Right atrium auricular region (tissue), 2 donors: ENCODE results near the gene BICD1. TPM values are rescaled to one million over a fixed set of nuclear protein-coding genes. Genes with fewer than 3 reads are reported as not detected.

Experiments
- DNase-seq: peaks from one replicate; pipeline ENCODE4 v3.0.0-alpha.2; 2019; ENCODE audit warnings: low spot score
- H3K27ac ChIP-seq, 2 donors: fragments of 200-600 bp; sonication (generic); 1 replicate in 1 of 2; 2 replicates in 1 of 2; pipeline ENCODE4 v1.5.1; 2016 to 2019
- H3K27me3 ChIP-seq, 2 donors: fragments of 200-600 bp; sonication (generic); one replicate each; pipeline versions ENCODE4 v1.5.1 to v1.6.0; 2017 to 2019
- H3K36me3 ChIP-seq: fragments of 200-600 bp; sonication (generic); one replicate; pipeline ENCODE4 v1.5.1; 2016
- H3K4me1 ChIP-seq, 2 donors: fragments of 200-600 bp; sonication (generic); one replicate each; pipeline versions ENCODE4 v1.5.1 to v1.6.0; 2017 to 2019
- H3K4me3 ChIP-seq, 2 donors: fragments of 200-600 bp; sonication (generic); 1 replicate in 1 of 2; 2 replicates in 1 of 2; pipeline ENCODE4 v1.5.1; 2017 to 2019; ENCODE audit warnings: mild to moderate bottlenecking in 1 of 2, moderate library complexity in 1 of 2
- H3K9me3 ChIP-seq, 2 donors: fragments of 200-600 bp; sonication (generic); one replicate each; pipeline ENCODE4 v1.5.1; 2019
- CTCF ChIP-seq, 2 donors: fragments of 200-600 bp; sonication (generic); IDR thresholded peaks; one replicate each; pipeline ENCODE4 v1.5.1; 2019; ENCODE audit warnings: antibody characterized with exemption in 2 of 2
- total RNA-seq, 2 donors: library from RNA; depleted of rRNA; stranded (reverse); fragments of >200 nt; gene quantifications; one replicate each; pipeline ENCODE4 v1.1.0, GENCODE V29; 2016

Gene BICD1
- total RNA-seq, 2 donors from 2014 or later: 3.3 to 6.6 TPM

- no peak for TF ChIP-seq CTCF (IDR thresholded peaks at IDR 0.05)
- no peaks in the 10 kb centered on the region for H3K9me3 ChIP-seq
- no peak overlapping the region for H3K4me3 ChIP-seq
- H3K27me3 ChIP-seq: no peaks in the 10 kb centered on the region
- DNase-seq: no peak
- H3K27ac ChIP-seq: no peak overlapping the region
- H3K4me1 ChIP-seq: peaks cover 0 to 9% of the 10 kb centered on the region in 2 donors
- no peaks in the 10 kb centered on the region for H3K36me3 ChIP-seq
Observed at GRCh38 chr12:32146074-32146873, 39.6 kb downstream of the BICD1 start.

- H3K36me3 ChIP-seq: no peaks in the 10 kb centered on the region
- no peaks in the 10 kb centered on the region for H3K9me3 ChIP-seq
- H3K27me3 ChIP-seq: no peaks in the 10 kb centered on the region
- DNase-seq: no peak
- H3K4me3 ChIP-seq: no peak overlapping the region
- TF ChIP-seq CTCF (IDR thresholded peaks at IDR 0.05): no peak
- H3K4me1 ChIP-seq: peaks cover 0 to 9% of the 10 kb centered on the region in 2 donors
- no peak overlapping the region for H3K27ac ChIP-seq
Observed at GRCh38 chr12:32148372-32148771, 41.7 kb downstream of the BICD1 start.

DNA sequence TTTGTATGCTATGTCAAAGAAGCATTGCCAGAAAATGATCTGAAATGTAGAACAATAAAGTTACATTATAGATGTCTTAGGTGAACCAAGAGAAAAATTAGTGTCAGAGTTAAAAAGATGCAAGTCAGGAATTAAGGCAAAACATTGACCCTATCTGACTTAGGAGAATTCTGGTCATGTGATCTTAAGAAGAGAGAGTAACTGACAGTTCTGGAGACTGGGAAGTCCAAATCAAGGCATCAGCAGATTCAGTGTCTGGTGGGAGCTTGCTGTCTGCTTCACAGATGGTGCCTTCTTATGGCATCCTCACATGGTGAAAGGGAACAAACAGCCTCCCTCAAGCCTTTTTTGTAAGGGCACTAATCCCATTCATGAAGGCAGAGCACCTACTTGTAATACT lies 42.8 kb downstream of the BICD1 start:
- Histone ChIP-seq H3K27me3 (no peaks in the 10 kb centered on the region), H3K4me3 (no peak overlapping the region), H3K9me3 (no peaks in the 10 kb centered on the region), H3K4me1 (peaks cover 0 to 5% of the 10 kb centered on the region in 2 donors), H3K36me3 (no peaks in the 10 kb centered on the region), H3K27ac (no peak overlapping the region)
- no peak for DNase-seq
- no peak for TF ChIP-seq CTCF (IDR thresholded peaks at IDR 0.05)

GRCh38 chr12:32151086-32151485 lies 44.4 kb downstream of the BICD1 start:
- TF ChIP-seq CTCF (IDR thresholded peaks at IDR 0.05): no peak
- H3K9me3 ChIP-seq: no peaks in the 10 kb centered on the region
- H3K27me3 ChIP-seq: no peaks in the 10 kb centered on the region
- no peaks in the 10 kb centered on the region for H3K36me3 ChIP-seq
- DNase-seq: no peak
- H3K27ac ChIP-seq: no peak overlapping the region
- no peak overlapping the region for H3K4me3 ChIP-seq
- no peaks in the 10 kb centered on the region for H3K4me1 ChIP-seq

GRCh38 chr12:32151552-32151951 lies 44.9 kb downstream of the BICD1 start:
- Histone ChIP-seq H3K4me3 (no peak overlapping the region), H3K9me3 (no peaks in the 10 kb centered on the region), H3K4me1 (no peaks in the 10 kb centered on the region), H3K36me3 (no peaks in the 10 kb centered on the region), H3K27me3 (no peaks in the 10 kb centered on the region), H3K27ac (no peak overlapping the region)
- no peak for TF ChIP-seq CTCF (IDR thresholded peaks at IDR 0.05)
- no peak for DNase-seq

DNA sequence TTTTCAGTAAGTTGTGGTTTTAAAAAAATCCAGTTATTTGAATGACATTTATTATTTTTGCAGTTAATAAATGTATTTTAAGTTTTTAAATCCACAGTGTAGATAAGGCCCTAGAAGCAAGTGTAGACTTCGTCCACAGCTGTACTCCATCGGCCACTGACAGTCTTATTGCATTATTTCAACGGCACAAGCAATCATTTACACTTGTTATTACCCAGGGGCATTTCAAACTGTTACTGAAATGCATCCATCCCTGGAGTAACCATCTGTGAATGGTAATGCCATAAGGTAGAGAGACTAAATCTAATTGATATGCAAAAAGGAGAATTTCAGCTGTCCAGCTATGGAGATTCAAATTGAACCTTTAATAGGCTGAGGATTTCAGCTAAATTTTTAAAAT lies 48.4 kb downstream of the BICD1 start:
- Histone ChIP-seq H3K4me1 (no peaks in the 10 kb centered on the region), H3K27me3 (no peaks in the 10 kb centered on the region), H3K27ac (no peak overlapping the region), H3K36me3 (no peaks in the 10 kb centered on the region), H3K4me3 (no peak overlapping the region), H3K9me3 (no peaks in the 10 kb centered on the region)
- TF ChIP-seq CTCF (IDR thresholded peaks at IDR 0.05): no peak
- no peak for DNase-seq
